ENCODE measurements around the gene CCL1.

GRCh38 chr17:34321964-34322363 is 41.1 kb downstream of the CCL1 start:
- TF ChIP-seq POLR2A (IDR thresholded peaks at IDR 0.05): no peak
- TF ChIP-seq CTCF (IDR thresholded peaks at IDR 0.05): no peak
- no peak for TF ChIP-seq POLR2AphosphoS5 (IDR thresholded peaks at IDR 0.05)

Measured in prostate gland (tissue), 2 donors.